ENCODE measurements around the gene STXBP6. TPM values are rescaled to one million over a fixed set of nuclear protein-coding genes. Genes with fewer than 3 reads are reported as not detected.

Gene STXBP6
- total RNA-seq, 1 donor, result 5.8 TPM

DNA sequence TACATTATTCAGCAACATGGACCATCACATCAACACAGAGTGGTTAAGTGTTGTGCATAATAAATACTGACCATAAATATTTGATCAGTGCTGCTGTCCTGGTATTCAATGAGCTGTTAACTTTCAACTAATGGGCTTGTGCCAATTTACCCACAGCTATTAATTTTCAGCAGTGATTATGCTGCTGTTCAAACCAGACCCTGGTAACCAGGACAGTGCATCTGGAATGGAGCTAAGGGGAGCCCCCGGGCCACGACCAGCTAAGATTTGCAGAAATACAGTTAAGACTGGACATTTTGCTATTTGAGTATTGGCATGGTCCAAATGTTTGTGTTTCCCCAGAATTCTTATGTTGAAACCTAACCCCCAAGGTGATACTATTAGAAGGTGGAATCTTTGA, 235.6 kb downstream of the STXBP6 start:
- Histone ChIP-seq H3K79me2 (ENCODE audit: insufficient read depth, low read length) (no peaks in the 10 kb centered on the region), H3K4me1 (ENCODE audit: insufficient read depth, low read length) (no peaks in the 10 kb centered on the region), H3K4me3 (ENCODE audit: insufficient read depth, low read length) (no peak overlapping the region), H3K4me2 (ENCODE audit: insufficient read depth, low read length) (no peak overlapping the region), H3K27me3 (ENCODE audit: insufficient read depth, low read length) (no peaks in the 10 kb centered on the region), H3K36me3 (ENCODE audit: insufficient read depth, low read length) (no peaks in the 10 kb centered on the region), H3K9me3 (ENCODE audit: low read depth, low read length) (no peaks in the 10 kb centered on the region), H2AFZ (ENCODE audit: low read length) (no peak overlapping the region), H3K27ac (ENCODE audit: low read depth, low read length) (no peak overlapping the region), H4K20me1 (ENCODE audit: insufficient read depth, low read length) (no peaks in the 10 kb centered on the region)
- no peak for DNase-seq (ENCODE audit: insufficient read length, low spot score, missing footprints)
- TF ChIP-seq, protein P1, sequence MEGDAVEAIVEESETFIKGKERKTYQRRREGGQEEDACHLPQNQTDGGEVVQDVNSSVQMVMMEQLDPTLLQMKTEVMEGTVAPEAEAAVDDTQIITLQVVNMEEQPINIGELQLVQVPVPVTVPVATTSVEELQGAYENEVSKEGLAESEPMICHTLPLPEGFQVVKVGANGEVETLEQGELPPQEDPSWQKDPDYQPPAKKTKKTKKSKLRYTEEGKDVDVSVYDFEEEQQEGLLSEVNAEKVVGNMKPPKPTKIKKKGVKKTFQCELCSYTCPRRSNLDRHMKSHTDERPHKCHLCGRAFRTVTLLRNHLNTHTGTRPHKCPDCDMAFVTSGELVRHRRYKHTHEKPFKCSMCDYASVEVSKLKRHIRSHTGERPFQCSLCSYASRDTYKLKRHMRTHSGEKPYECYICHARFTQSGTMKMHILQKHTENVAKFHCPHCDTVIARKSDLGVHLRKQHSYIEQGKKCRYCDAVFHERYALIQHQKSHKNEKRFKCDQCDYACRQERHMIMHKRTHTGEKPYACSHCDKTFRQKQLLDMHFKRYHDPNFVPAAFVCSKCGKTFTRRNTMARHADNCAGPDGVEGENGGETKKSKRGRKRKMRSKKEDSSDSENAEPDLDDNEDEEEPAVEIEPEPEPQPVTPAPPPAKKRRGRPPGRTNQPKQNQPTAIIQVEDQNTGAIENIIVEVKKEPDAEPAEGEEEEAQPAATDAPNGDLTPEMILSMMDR (IDR thresholded peaks at IDR 0.05; ENCODE audit: extremely low read depth, low read depth, low read length), result no peak

DNA sequence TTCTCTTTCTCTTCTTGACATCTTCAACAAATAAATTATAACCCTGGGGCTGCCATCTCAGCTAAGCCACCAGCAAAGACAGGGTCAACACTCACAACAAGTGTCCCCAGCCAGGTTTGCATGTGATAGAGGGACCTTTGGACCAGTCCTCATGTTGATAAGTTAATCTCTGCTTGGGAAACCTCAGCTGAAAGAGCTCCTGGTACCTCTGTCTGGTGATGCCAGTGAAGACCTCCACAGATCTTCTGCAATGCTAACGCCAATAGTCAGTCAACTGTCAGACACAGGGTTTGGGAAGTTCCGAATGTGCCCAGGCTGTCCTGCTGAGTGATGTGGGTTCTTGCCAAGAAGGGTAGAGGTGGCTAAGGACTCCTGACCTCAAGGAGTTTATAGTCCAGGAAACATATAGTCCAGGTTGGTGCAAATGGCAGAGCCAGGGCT, 236.1 kb downstream of the STXBP6 start:
- no peak for DNase-seq (ENCODE audit: insufficient read length, low spot score, missing footprints)
- Histone ChIP-seq H3K4me2 (ENCODE audit: insufficient read depth, low read length) (no peak overlapping the region), H3K27me3 (ENCODE audit: insufficient read depth, low read length) (no peaks in the 10 kb centered on the region), H3K79me2 (ENCODE audit: insufficient read depth, low read length) (no peaks in the 10 kb centered on the region), H3K9me3 (ENCODE audit: low read depth, low read length) (no peaks in the 10 kb centered on the region), H3K27ac (ENCODE audit: low read depth, low read length) (no peak overlapping the region), H4K20me1 (ENCODE audit: insufficient read depth, low read length) (no peaks in the 10 kb centered on the region), H2AFZ (ENCODE audit: low read length) (no peak overlapping the region), H3K4me3 (ENCODE audit: insufficient read depth, low read length) (no peak overlapping the region), H3K36me3 (ENCODE audit: insufficient read depth, low read length) (no peaks in the 10 kb centered on the region), H3K4me1 (ENCODE audit: insufficient read depth, low read length) (no peaks in the 10 kb centered on the region)
- TF ChIP-seq, protein P1 (IDR thresholded peaks at IDR 0.05; ENCODE audit: extremely low read depth, low read depth, low read length), result no peak

DNA sequence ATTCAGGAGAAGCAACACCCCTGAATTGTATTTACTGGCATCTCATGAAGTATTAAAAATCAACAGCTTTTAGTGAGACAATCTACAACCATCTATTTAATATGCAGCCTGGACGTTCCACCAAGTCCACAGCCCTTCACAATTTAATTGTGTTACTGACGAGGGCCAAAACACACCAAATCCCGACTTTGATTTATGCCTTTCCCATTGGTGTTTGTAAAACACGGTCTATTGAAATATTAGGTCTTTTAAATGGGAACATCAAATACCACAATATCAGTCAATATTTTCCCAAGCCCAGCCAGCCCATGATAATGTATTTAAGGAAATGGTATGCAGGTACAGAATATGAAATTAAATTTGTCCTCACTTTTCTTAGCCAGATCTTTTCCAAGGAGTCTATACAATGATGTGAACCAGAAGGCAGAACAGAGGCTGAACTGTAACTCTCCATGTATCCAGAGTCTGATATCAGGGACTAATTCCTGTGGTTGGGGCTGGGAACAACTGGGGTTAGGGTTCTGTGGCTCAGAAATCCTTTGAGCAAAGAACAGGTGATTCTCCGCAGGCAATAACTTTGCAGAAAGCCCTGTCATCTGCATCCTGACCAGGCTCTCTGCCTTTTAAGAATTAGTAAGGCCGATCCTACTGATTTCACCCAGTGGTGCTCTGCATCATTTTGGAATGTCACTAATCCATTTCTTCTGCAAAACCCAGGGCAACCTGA, 236.7 kb downstream of the STXBP6 start:
- no peaks in the 10 kb centered on the region for H3K9me3 ChIP-seq (ENCODE audit: low read depth, low read length)
- no peak overlapping the region for H3K4me3 ChIP-seq (ENCODE audit: insufficient read depth, low read length)
- H3K27ac ChIP-seq (ENCODE audit: low read depth, low read length), result no peak overlapping the region
- no peaks in the 10 kb centered on the region for H3K4me1 ChIP-seq (ENCODE audit: insufficient read depth, low read length)
- no peaks in the 10 kb centered on the region for H4K20me1 ChIP-seq (ENCODE audit: insufficient read depth, low read length)
- DNase-seq (ENCODE audit: insufficient read length, low spot score, missing footprints), result no peak
- H3K27me3 ChIP-seq (ENCODE audit: insufficient read depth, low read length), result no peaks in the 10 kb centered on the region
- H3K79me2 ChIP-seq (ENCODE audit: insufficient read depth, low read length), result no peaks in the 10 kb centered on the region
- TF ChIP-seq, protein P1 (IDR thresholded peaks at IDR 0.05; ENCODE audit: extremely low read depth, low read depth, low read length), result no peak
- H3K4me2 ChIP-seq (ENCODE audit: insufficient read depth, low read length), result no peak overlapping the region
- H3K36me3 ChIP-seq (ENCODE audit: insufficient read depth, low read length), result no peaks in the 10 kb centered on the region
- H2AFZ ChIP-seq (ENCODE audit: low read length), result no peak overlapping the region

DNA sequence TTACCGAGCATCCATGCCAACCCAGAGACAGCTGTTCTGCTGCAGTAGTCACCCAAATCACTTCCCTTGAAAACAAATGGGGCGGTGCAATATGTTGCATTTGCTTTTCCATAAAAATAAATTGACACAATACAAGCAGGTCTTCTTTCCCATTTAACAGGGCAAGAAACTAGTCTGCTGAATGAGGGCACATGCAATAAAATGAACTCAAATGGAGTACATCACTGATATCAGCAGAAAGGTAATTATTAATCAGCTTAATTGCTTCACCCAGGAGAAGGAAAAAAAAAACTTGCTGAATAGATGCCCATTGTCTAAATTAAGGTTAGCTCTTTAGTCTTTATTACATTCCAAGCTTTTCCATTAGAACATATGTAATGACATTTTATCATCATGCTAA, 240.8 kb downstream of the STXBP6 start:
- no peak overlapping the region for H3K4me2 ChIP-seq (ENCODE audit: insufficient read depth, low read length)
- H3K4me3 ChIP-seq (ENCODE audit: insufficient read depth, low read length), result no peak overlapping the region
- no peaks in the 10 kb centered on the region for H3K36me3 ChIP-seq (ENCODE audit: insufficient read depth, low read length)
- H3K27me3 ChIP-seq (ENCODE audit: insufficient read depth, low read length), result no peaks in the 10 kb centered on the region
- H3K9me3 ChIP-seq (ENCODE audit: low read depth, low read length), result no peaks in the 10 kb centered on the region
- TF ChIP-seq, protein P1 (IDR thresholded peaks at IDR 0.05; ENCODE audit: extremely low read depth, low read depth, low read length), result no peak
- H2AFZ ChIP-seq (ENCODE audit: low read length), result no peak overlapping the region
- H3K79me2 ChIP-seq (ENCODE audit: insufficient read depth, low read length), result no peaks in the 10 kb centered on the region
- H3K4me1 ChIP-seq (ENCODE audit: insufficient read depth, low read length), result no peaks in the 10 kb centered on the region
- no peak for DNase-seq (ENCODE audit: insufficient read length, low spot score, missing footprints)
- H3K27ac ChIP-seq (ENCODE audit: low read depth, low read length), result no peak overlapping the region
- no peaks in the 10 kb centered on the region for H4K20me1 ChIP-seq (ENCODE audit: insufficient read depth, low read length)
